Sigmoid colon (tissue), 7 donors: ENCODE measurements around the gene TAF6L. TPM values are rescaled to one million over a fixed set of nuclear protein-coding genes. Genes with fewer than 3 reads are reported as not detected.

Experiments used
- DNase-seq: peaks from one replicate; pipeline ENCODE4 v3.0.0-alpha.2; 2019
- H3K27ac ChIP-seq, 4 donors: fragments of 200-600 bp; sonication (generic); one replicate each; pipeline ENCODE4 v1.5.1; 2016 to 2019; ENCODE audit warnings: mild to moderate bottlenecking in 1 of 4
- H3K27me3 ChIP-seq, 3 donors: fragments of 200-600 bp; sonication (generic); one replicate each; pipeline ENCODE4 v1.5.1; 2019; ENCODE audit warnings: mild to moderate bottlenecking in 1 of 3
- H3K36me3 ChIP-seq, 4 donors: fragments of 200-600 bp; sonication (generic); one replicate each; pipeline ENCODE4 v1.5.1; 2016 to 2019
- H3K4me1 ChIP-seq, 4 donors: fragments of 200-600 bp; sonication (generic); one replicate each; pipeline ENCODE4 v1.5.1; 2017 to 2019
- H3K4me3 ChIP-seq, 4 donors: fragments of 200-600 bp; sonication (generic); one replicate each; pipeline ENCODE4 v1.5.1; 2017 to 2019; ENCODE audit warnings: mild to moderate bottlenecking in 2 of 4, moderate library complexity in 1 of 4
- H3K9me3 ChIP-seq, 4 donors: fragments of 200-600 bp in 3 of 4; sonication (generic) in 3 of 4; one replicate each; pipeline versions ENCODE4 v1.5.1 to v1.6.1; 2013 to 2019
- CTCF ChIP-seq, 4 experiments: fragments of 450-650 bp in 3 of 4; fragments of 200-600 bp in 1 of 4; IDR thresholded peaks; one replicate each; pipeline ENCODE4 v1.5.1; 2016 to 2019; ENCODE audit warnings: antibody characterized with exemption in 4 of 4, mild to moderate bottlenecking in 3 of 4, moderate library complexity in 2 of 4
- EP300 ChIP-seq, 4 donors: sonication (generic); formaldehyde crosslinking; IDR thresholded peaks; one replicate each; pipeline ENCODE4 v1.6.1; 2017; ENCODE audit warnings: antibody characterized with exemption in 4 of 4
- POLR2A ChIP-seq, 2 donors: fragments of 450-650 bp; IDR thresholded peaks; one replicate each; pipeline ENCODE4 v1.6.1; 2016; ENCODE audit warnings: antibody characterized with exemption in 2 of 2, mild to moderate bottlenecking in 2 of 2, moderate library complexity in 2 of 2
- POLR2AphosphoS5 ChIP-seq, 4 donors: sonication (generic); formaldehyde crosslinking; IDR thresholded peaks; one replicate each; pipeline ENCODE4 v1.6.1; 2017; ENCODE audit warnings: antibody characterized with exemption in 4 of 4
- WGBS, 2 donors: extraction: QIAGEN DNeasy Blood & Tissue Kit; methylation state at CpG; one replicate each; pipeline ENCODE4 v1.1.7; 2013; 5-methylcytosine and 5-hydroxymethylcytosine counted together
- intact Hi-C: fragments of 100-400 bp; cut with DNase I; formaldehyde crosslinking; loops from one replicate; pipeline ENCODE4 v1.15.1; 2023
- polyA plus RNA-seq, 3 donors: library from polyadenylated mRNA; stranded (reverse); fragments of 200-250 nt; gene quantifications; one replicate each; pipeline ENCODE4 v1.2.3, GENCODE V29; 2013
- total RNA-seq, 4 donors: library from RNA; depleted of rRNA; stranded (reverse); fragments of >200 nt; gene quantifications; one replicate each; pipeline ENCODE4 v1.1.0, GENCODE V29; 2016
- donor health status: healthy with polysubstance abuse.
- donor health status: Bipolar disorder and iron deficiency.
- donor health status: healthy.

Gene TAF6L
- total and polyA plus RNA-seq, 7 donors: 3.0 to 20.7 (median 13.5) TPM

DNA sequence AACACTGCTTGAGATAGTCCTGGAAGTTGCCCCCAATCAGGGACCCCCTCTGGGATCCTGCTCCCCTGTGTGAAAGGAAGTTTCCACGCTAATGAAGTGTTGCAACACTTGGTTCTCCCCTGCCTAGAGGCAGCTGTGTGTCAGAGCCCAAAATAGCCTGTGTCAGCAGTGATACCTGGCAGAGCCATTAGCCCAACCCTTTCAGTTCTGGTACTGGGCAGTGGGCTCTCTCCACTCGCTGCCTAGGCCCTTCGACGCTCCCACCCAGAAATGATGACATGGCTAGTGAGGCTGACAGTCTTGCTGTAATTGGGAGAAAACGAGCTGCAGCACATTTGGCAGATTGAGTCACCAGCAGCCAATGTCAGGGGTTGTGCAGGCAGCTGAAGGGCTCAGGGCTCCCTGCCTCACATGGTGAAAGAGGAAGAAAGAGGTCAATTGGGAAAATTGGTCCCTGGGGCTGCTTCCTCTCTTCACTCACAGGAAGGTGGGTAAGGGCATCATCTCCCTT is 35.5 kb downstream of the TAF6L start:
- intact Hi-C loops: no loop called here

DNA sequence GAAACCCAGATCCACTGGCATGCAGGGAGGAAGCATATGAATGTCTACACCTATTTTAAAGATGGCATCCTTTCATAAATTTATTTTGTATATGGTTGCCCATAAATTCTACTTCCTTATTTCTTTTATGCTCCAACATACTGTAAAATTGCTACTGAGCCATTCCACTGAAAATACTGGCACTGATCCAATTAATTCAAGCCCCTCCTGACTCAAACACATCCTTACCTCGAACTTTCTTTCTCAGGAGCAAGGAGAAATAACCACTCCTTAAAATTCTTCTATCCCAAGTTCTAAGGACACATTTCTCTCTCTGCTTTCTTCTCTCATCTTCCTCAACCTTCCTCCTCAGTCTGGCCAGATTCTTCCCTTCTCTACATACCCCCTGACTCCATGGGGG is 39.6 kb downstream of the TAF6L start:
- intact Hi-C loops: no loop called here
- no peak overlapping the region for H3K27ac ChIP-seq

More for the DNA sequence above, 35.5 kb downstream of the TAF6L start:
- 80 to 87% methylated on average over 5 of the region's 5 CpGs for WGBS, 2 donors
- no peaks in the 10 kb centered on the region for H3K9me3 ChIP-seq
- peaks cover 13 to 27% (median 18%) of the 10 kb centered on the region in 4 donors for H3K36me3 ChIP-seq
- H3K4me3 ChIP-seq: no peak overlapping the region
- H3K27ac ChIP-seq: peak overlapping the region in 3 of 4 donors; percentile 89 to 96 (median 90)
- no peaks in the 10 kb centered on the region for H3K27me3 ChIP-seq
- H3K4me1 ChIP-seq: peaks cover 0 to 25% (median 21%) of the 10 kb centered on the region in 4 donors
- DNase-seq: peak; percentile 70
- TF ChIP-seq POLR2AphosphoS5 (IDR thresholded peaks at IDR 0.05): peak in 1 of 4 donors; percentile 9
- TF ChIP-seq EP300 (IDR thresholded peaks at IDR 0.05): no peak

GRCh38 chr11:62811659-62812058 is 40.5 kb downstream of the TAF6L start:
- intact Hi-C loops: no loop called here

More for the DNA sequence above, 39.6 kb downstream of the TAF6L start:
- H3K4me1 ChIP-seq: peaks cover 0 to 8% (median 4%) of the 10 kb centered on the region in 4 donors
- H3K9me3 ChIP-seq: no peaks in the 10 kb centered on the region
- WGBS, 2 donors: 3 to 34% methylated on average over 1 of the region's 1 CpG
- H3K36me3 ChIP-seq: peaks cover 0 to 25% (median 2%) of the 10 kb centered on the region in 4 donors
- TF ChIP-seq POLR2AphosphoS5 (IDR thresholded peaks at IDR 0.05): no peak
- TF ChIP-seq CTCF (IDR thresholded peaks at IDR 0.05): no peak
- no peak for TF ChIP-seq POLR2A (IDR thresholded peaks at IDR 0.05)
- TF ChIP-seq EP300 (IDR thresholded peaks at IDR 0.05): no peak
- DNase-seq: no peak
- no peak overlapping the region for H3K4me3 ChIP-seq
- H3K27me3 ChIP-seq: no peaks in the 10 kb centered on the region

GRCh38 chr11:62816557-62816956 is 45.4 kb downstream of the TAF6L start:
- Histone ChIP-seq H3K4me1 (no peaks in the 10 kb centered on the region), H3K9me3 (no peaks in the 10 kb centered on the region), H3K27ac (no peak overlapping the region), H3K27me3 (no peaks in the 10 kb centered on the region), H3K4me3 (no peak overlapping the region), H3K36me3 (peaks cover 15 to 76% (median 26%) of the 10 kb centered on the region in 4 donors)
- DNase-seq: no peak
- 89% methylated on average over 8 of the region's 8 CpGs for WGBS, 2 donors
- intact Hi-C loops: no loop called here
- no peak for TF ChIP-seq CTCF (IDR thresholded peaks at IDR 0.05)
- no peak for TF ChIP-seq EP300 (IDR thresholded peaks at IDR 0.05)
- no peak for TF ChIP-seq POLR2A (IDR thresholded peaks at IDR 0.05)
- TF ChIP-seq POLR2AphosphoS5 (IDR thresholded peaks at IDR 0.05): no peak

More at GRCh38 chr11:62811659-62812058, 40.5 kb downstream of the TAF6L start:
- Histone ChIP-seq H3K4me1 (no peaks in the 10 kb centered on the region), H3K9me3 (no peaks in the 10 kb centered on the region), H3K27ac (no peak overlapping the region), H3K27me3 (no peaks in the 10 kb centered on the region), H3K36me3 (peaks cover 0 to 34% (median 2%) of the 10 kb centered on the region in 4 donors), H3K4me3 (no peak overlapping the region)
- DNase-seq: no peak
- TF ChIP-seq EP300 (IDR thresholded peaks at IDR 0.05): no peak
- TF ChIP-seq POLR2A (IDR thresholded peaks at IDR 0.05): no peak
- TF ChIP-seq POLR2AphosphoS5 (IDR thresholded peaks at IDR 0.05): no peak
- TF ChIP-seq CTCF (IDR thresholded peaks at IDR 0.05): no peak
- 84 to 89% methylated on average over 2 of the region's 2 CpGs for WGBS, 2 donors

GRCh38 chr11:62817129-62817528 is 45.9 kb downstream of the TAF6L start:
- TF ChIP-seq CTCF (IDR thresholded peaks at IDR 0.05) (no peak), EP300 (IDR thresholded peaks at IDR 0.05) (no peak), POLR2A (IDR thresholded peaks at IDR 0.05) (no peak), POLR2AphosphoS5 (IDR thresholded peaks at IDR 0.05) (no peak)
- Histone ChIP-seq H3K27me3 (no peaks in the 10 kb centered on the region), H3K9me3 (no peaks in the 10 kb centered on the region), H3K4me3 (no peak overlapping the region), H3K4me1 (no peaks in the 10 kb centered on the region), H3K27ac (no peak overlapping the region), H3K36me3 (peaks cover 15 to 82% (median 32%) of the 10 kb centered on the region in 4 donors)
- intact Hi-C loops: no loop called here
- WGBS, 2 donors: 93 to 95% methylated on average over 4 of the region's 4 CpGs
- DNase-seq: no peak
